B cell (primary cell): ENCODE measurements around the gene ZNF581.

Source experiments
- EZH2 ChIP-seq: IDR thresholded peaks from 2 replicates; pipeline ENCODE4 v1.6.1; 2012; ENCODE audit warnings: borderline replicate concordance, low read depth, mild to moderate bottlenecking, moderate library complexity, low read length; ENCODE audit not compliant: insufficient read depth, poor library complexity, severe bottlenecking
- TF ChIP-seq, protein P1 (sequence below): fragments of 200-600 bp; IDR thresholded peaks from one replicate; pipeline ENCODE4 v1.8.0; 2022; ENCODE audit warnings: antibody characterized with exemption, mild to moderate bottlenecking

DNA sequence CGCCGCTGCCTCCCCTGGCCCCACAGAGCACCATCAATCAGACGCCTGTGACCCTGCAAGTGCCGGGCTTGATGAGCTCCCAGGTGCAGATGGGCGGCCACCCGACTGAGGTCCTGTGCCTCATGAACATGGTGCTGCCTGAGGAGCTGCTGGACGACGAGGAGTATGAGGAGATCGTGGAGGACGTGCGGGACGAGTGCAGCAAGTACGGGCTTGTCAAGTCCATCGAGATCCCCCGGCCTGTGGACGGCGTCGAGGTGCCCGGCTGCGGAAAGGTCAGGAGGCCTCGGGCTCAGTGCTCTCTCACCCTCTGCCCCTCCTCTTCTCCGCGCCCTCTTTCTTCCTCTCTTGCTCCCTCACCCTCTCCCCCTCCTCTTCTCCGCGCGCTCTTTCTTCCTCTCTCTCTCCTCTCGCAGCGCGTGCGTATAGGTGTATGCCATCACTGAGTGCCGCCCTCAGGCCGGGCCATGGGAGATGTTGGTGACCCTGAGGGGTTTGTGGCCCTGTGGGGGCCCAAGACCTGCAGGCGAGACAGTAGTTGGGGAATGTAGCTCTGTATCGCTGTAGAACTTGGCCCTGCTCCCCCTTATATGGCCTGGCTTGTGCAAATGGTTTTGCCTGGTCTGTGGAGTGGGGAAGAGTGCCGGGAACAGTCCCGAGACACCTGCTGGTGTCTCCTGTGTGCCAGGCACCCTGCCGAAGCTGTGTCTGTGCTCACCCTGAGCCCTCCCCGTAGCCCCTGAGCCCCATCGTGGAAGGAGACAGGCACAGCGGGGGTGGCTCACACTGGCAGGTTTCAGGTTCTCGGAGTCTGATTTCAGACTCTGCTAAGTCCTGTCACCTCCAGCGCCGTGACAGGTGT, 26.2 kb downstream of the ZNF581 start:
- TF ChIP-seq, protein P1, sequence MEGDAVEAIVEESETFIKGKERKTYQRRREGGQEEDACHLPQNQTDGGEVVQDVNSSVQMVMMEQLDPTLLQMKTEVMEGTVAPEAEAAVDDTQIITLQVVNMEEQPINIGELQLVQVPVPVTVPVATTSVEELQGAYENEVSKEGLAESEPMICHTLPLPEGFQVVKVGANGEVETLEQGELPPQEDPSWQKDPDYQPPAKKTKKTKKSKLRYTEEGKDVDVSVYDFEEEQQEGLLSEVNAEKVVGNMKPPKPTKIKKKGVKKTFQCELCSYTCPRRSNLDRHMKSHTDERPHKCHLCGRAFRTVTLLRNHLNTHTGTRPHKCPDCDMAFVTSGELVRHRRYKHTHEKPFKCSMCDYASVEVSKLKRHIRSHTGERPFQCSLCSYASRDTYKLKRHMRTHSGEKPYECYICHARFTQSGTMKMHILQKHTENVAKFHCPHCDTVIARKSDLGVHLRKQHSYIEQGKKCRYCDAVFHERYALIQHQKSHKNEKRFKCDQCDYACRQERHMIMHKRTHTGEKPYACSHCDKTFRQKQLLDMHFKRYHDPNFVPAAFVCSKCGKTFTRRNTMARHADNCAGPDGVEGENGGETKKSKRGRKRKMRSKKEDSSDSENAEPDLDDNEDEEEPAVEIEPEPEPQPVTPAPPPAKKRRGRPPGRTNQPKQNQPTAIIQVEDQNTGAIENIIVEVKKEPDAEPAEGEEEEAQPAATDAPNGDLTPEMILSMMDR, result no peak
- TF ChIP-seq EZH2, result no peak
